ENCODE measurements around the gene BTNL2. TPM values are rescaled to one million over a fixed set of nuclear protein-coding genes. Genes with fewer than 3 reads are reported as not detected.

The BTNL2 gene
- total RNA-seq, 4 donors from 2014 or later, result not detected

GRCh38 chr6:32406197-32406596, 784 bp downstream of the BTNL2 start:
- intact Hi-C loops (cut with DNase I; ENCODE audit: low total_unique reads), result no loop called here
- Histone ChIP-seq H3K9me3 (no peaks in the 10 kb centered on the region), H3K4me1 (no peaks in the 10 kb centered on the region), H3K4me3 (no peak overlapping the region), H3K36me3 (no peaks in the 10 kb centered on the region), H3K27me3 (peaks cover 0 to 12% of the 10 kb centered on the region in 2 donors), H3K27ac (no peak overlapping the region)
- no peak for DNase-seq
- TF ChIP-seq POLR2A (IDR thresholded peaks at IDR 0.05), result no peak
- TF ChIP-seq CTCF (IDR thresholded peaks at IDR 0.05), result no peak

GRCh38 chr6:32405656-32406055, 1.3 kb downstream of the BTNL2 start:
- Histone ChIP-seq H3K9me3 (no peaks in the 10 kb centered on the region), H3K27ac (no peak overlapping the region), H3K4me1 (no peaks in the 10 kb centered on the region), H3K27me3 (peaks cover 0 to 12% of the 10 kb centered on the region in 2 donors), H3K36me3 (no peaks in the 10 kb centered on the region), H3K4me3 (no peak overlapping the region)
- no peak for DNase-seq
- TF ChIP-seq POLR2A (IDR thresholded peaks at IDR 0.05), result no peak
- no peak for TF ChIP-seq CTCF (IDR thresholded peaks at IDR 0.05)
- intact Hi-C loops (cut with DNase I; ENCODE audit: low total_unique reads), result no loop called here

GRCh38 chr6:32402812-32403211, 4.2 kb downstream of the BTNL2 start:
- peaks cover 0 to 6% of the 10 kb centered on the region in 2 donors for H3K27me3 ChIP-seq
- no peaks in the 10 kb centered on the region for H3K36me3 ChIP-seq
- intact Hi-C loops (cut with DNase I; ENCODE audit: low total_unique reads), result no loop called here
- no peaks in the 10 kb centered on the region for H3K4me1 ChIP-seq
- H3K9me3 ChIP-seq, result no peaks in the 10 kb centered on the region
- H3K27ac ChIP-seq, result no peak overlapping the region
- H3K4me3 ChIP-seq, result no peak overlapping the region
- TF ChIP-seq CTCF (IDR thresholded peaks at IDR 0.05) (no peak), POLR2A (IDR thresholded peaks at IDR 0.05) (no peak)
- DNase-seq, result no peak

- intact Hi-C loops (cut with DNase I; ENCODE audit: low total_unique reads), result no loop called here
- no peaks in the 10 kb centered on the region for H3K36me3 ChIP-seq
- no peak overlapping the region for H3K27ac ChIP-seq
- TF ChIP-seq CTCF (IDR thresholded peaks at IDR 0.05) (no peak), POLR2A (IDR thresholded peaks at IDR 0.05) (no peak)
- no peaks in the 10 kb centered on the region for H3K9me3 ChIP-seq
- DNase-seq, result no peak
- H3K4me1 ChIP-seq, result no peaks in the 10 kb centered on the region
- H3K27me3 ChIP-seq, result peaks cover 0 to 5% of the 10 kb centered on the region in 2 donors
- H3K4me3 ChIP-seq, result no peak overlapping the region
Observed at GRCh38 chr6:32401284-32401963, 5.6 kb downstream of the BTNL2 start.

- TF ChIP-seq CTCF (IDR thresholded peaks at IDR 0.05), result no peak
- TF ChIP-seq POLR2A (IDR thresholded peaks at IDR 0.05), result no peak
- Histone ChIP-seq H3K4me1 (no peaks in the 10 kb centered on the region), H3K4me3 (no peak overlapping the region), H3K27me3 (no peaks in the 10 kb centered on the region), H3K9me3 (no peaks in the 10 kb centered on the region), H3K36me3 (no peaks in the 10 kb centered on the region), H3K27ac (no peak overlapping the region)
- intact Hi-C loops (cut with DNase I; ENCODE audit: low total_unique reads), result no loop called here
- DNase-seq, result no peak
Observed at GRCh38 chr6:32397252-32397920, 9.6 kb downstream of the BTNL2 start.
